NT2/D1 (cell line): ENCODE results near the gene TMEM244.

Source experiments
- DNase-seq: peaks from one replicate; pipeline ENCODE4 v3.0.0-alpha.2; 2011; ENCODE audit warnings: low read depth, low spot score
- H3K27me3 ChIP-seq: 2 replicates; pipeline ENCODE4 v1.6.0; 2011; ENCODE audit warnings: mild to moderate bottlenecking; ENCODE audit not compliant: insufficient read length, insufficient read depth
- H3K36me3 ChIP-seq: 2 replicates; pipeline ENCODE4 v1.6.1; 2011; ENCODE audit warnings: mild to moderate bottlenecking, low read length, mixed read lengths; ENCODE audit not compliant: insufficient read depth, insufficient read length
- H3K4me1 ChIP-seq: 2 replicates; pipeline ENCODE4 v1.5.1; 2011; ENCODE audit not compliant: insufficient read depth, insufficient read length
- H3K4me3 ChIP-seq: 2 replicates; pipeline ENCODE4 v1.5.1; 2011; ENCODE audit warnings: low read depth; ENCODE audit not compliant: insufficient read length
- H3K9ac ChIP-seq: 2 replicates; pipeline ENCODE4 v1.6.0; 2011; ENCODE audit warnings: low read depth; ENCODE audit not compliant: insufficient read length
- H3K9me3 ChIP-seq: 2 replicates; pipeline ENCODE4 v1.5.1; 2011; ENCODE audit warnings: mild to moderate bottlenecking, low read length; ENCODE audit not compliant: insufficient read depth
- SUZ12 ChIP-seq: IDR thresholded peaks from 2 replicates; pipeline ENCODE4 v1.6.1; 2011; ENCODE audit not compliant: insufficient read length, insufficient read depth; ENCODE audit errors: extremely low read depth
- YY1 ChIP-seq: IDR thresholded peaks from 2 replicates; pipeline ENCODE4 v1.6.1; 2011; ENCODE audit not compliant: insufficient read length, insufficient read depth
- ZNF274 ChIP-seq: IDR thresholded peaks from 2 replicates; pipeline ENCODE4 v1.6.1; 2011; ENCODE audit warnings: mild to moderate bottlenecking, low read depth, low read length

TMEM244 gene

DNA sequence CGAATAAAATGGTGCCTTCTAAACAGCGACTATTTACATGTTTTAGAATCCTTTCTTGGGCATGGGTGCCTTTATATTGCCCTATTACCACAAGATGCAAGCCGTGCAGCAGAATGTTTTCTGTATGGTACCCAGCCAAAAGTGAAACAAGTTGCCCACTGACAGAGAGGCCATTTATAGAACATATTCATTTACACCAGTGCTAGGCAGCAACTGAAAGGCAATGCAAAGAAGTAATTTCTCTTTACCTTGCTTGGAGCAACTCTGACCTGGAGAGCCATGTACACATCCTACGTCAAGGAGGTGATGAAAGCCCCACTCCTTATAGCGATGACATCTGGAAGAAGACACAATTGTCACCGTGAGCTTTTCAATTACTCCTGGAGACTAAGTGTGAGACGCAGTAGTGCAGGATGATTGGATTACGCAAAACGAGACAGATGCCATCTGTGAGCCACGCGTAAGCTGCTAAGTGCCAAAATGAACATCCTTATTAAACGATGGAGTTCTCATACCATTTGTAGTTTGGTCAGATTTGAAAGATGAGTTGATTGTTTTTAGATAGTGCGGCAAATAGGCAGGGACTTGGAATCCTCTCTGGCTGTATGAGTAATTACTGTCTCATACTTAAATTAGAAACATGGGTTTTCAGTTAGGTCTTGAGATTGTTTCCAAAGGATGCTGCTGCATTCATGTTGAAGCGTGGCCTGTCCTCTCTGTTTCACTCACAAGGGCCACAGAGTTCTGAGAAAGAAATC is at the start of gene TMEM244:
Gene TMEM244 (minus strand): TSS at position 408 of the 758 bp plus-strand sequence. CDS start 127 bp downstream, at position 281.
- DNase-seq, result no peak
- no peak within 1 kb of the TSS for H3K4me3 ChIP-seq
- no peaks in the 10 kb centered on the region for H3K27me3 ChIP-seq
- peaks cover 11% of the 10 kb centered on the region for H3K9me3 ChIP-seq
- no peaks in the 10 kb centered on the region for H3K36me3 ChIP-seq
- TF ChIP-seq ZNF274 (no peak), YY1 (no peak), SUZ12 (no peak)
- no peaks in the 10 kb centered on the region for H3K4me1 ChIP-seq
- no peak within 1 kb of the TSS for H3K9ac ChIP-seq

DNA sequence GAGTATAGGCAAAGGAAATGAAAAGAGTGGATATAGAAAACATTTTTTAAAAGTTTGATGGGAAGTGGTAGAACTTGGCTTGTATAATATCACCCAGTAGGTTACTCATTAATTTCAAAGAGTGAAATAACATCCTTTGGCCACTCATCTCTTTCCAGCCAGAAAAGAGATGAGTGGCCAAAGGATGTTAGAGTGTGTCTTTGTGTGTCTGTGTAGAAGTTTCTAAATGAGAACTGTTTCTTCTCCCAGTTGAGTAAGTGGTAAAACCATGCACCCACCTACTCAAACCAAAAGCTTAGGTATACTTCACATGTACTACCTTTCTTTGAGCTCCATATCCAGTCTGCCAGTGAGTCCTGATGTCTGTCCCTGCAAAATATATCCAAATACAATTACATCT is 47.7 kb upstream of the TMEM244 start:
- no peak for DNase-seq
- H3K9ac ChIP-seq, result no peak overlapping the region
- H3K27me3 ChIP-seq, result no peaks in the 10 kb centered on the region
- H3K36me3 ChIP-seq, result no peaks in the 10 kb centered on the region
- no peak overlapping the region for H3K4me3 ChIP-seq
- TF ChIP-seq ZNF274 (no peak), YY1 (no peak), SUZ12 (no peak)
- no peaks in the 10 kb centered on the region for H3K4me1 ChIP-seq
- H3K9me3 ChIP-seq, result no peaks in the 10 kb centered on the region

DNA sequence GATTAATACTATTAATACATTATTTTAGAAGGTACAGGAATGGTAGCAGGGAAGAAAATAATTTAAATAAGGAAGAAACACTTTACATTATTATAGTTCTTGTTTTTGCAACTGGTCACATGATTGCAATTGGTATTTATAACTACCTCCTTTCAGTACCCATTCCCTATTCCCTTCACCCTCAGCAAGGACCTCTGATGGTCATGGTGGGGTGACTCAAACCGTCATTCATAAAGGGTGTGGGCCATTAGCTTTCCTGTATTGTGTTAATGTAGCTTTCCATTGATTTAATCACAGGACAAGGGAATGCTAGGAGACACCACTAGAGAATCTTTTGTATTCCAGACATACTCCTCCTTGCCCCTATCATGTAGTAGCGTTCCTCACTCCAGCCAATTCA is 47.2 kb upstream of the TMEM244 start:
- H3K36me3 ChIP-seq, result no peaks in the 10 kb centered on the region
- H3K9me3 ChIP-seq, result no peaks in the 10 kb centered on the region
- no peak for TF ChIP-seq YY1
- H3K9ac ChIP-seq, result no peak overlapping the region
- no peak overlapping the region for H3K4me3 ChIP-seq
- H3K27me3 ChIP-seq, result no peaks in the 10 kb centered on the region
- DNase-seq, result peak; percentile 5
- no peaks in the 10 kb centered on the region for H3K4me1 ChIP-seq

DNA sequence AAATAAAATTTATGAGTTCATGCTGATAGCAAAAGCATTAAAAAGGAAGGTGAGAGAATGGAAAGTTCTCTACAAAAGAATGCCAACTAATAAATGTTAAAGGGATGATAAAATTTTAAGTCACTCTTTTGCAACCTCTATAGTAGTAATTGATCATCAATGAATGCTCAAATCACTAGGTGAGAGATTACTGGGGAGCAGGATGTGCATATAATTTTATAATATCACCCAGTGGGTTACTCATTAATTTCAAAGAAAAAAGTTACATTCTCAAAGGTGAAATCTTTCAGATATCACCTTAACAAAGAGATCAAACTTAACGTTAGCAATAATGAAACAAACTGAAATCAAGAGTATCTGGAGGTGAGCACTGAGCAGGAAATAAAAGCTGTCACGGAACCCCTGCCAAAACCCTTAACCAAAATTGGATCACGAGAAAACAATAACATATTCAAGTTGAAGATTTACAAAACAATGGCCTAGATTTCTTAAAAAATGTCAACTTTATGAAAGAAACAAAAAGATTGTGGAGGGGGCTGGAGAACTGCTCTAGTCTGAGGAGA is 45.5 kb upstream of the TMEM244 start:
- no peak for DNase-seq

DNA sequence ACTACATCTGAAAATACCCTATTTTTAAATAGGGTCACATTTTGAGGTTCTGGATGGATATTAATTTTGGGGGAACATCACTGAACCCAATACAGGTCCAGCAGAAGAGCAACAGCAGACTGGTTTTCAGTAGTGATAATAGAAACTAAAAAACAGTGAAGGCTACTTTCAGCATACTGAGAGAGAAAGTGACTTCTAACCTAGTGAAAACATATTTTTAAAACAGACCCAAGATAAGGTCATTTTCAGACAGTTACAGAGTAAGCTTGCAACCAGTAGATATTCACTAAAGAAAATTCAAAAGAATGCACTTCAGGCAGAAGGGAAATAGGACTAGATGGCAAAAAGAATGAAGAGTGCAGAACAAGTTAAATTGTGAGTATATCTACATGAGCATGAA is 42.0 kb upstream of the TMEM244 start:
- H3K4me3 ChIP-seq, result no peak overlapping the region
- H3K36me3 ChIP-seq, result no peaks in the 10 kb centered on the region
- H3K4me1 ChIP-seq, result no peaks in the 10 kb centered on the region
- DNase-seq, result no peak
- H3K9me3 ChIP-seq, result no peaks in the 10 kb centered on the region
- H3K27me3 ChIP-seq, result no peaks in the 10 kb centered on the region
- H3K9ac ChIP-seq, result no peak overlapping the region
- TF ChIP-seq YY1 (no peak), SUZ12 (no peak), ZNF274 (no peak)

More for the DNA sequence above, 45.5 kb upstream of the TMEM244 start:
- Histone ChIP-seq H3K9me3 (no peaks in the 10 kb centered on the region), H3K4me3 (no peak overlapping the region), H3K4me1 (no peaks in the 10 kb centered on the region), H3K9ac (no peak overlapping the region), H3K36me3 (no peaks in the 10 kb centered on the region), H3K27me3 (no peaks in the 10 kb centered on the region)
- TF ChIP-seq ZNF274 (no peak), YY1 (no peak), SUZ12 (no peak)

GRCh38 chr6:129902681-129903080 is 41.6 kb upstream of the TMEM244 start:
- no peak for DNase-seq
- Histone ChIP-seq H3K36me3 (no peaks in the 10 kb centered on the region), H3K9ac (no peak overlapping the region), H3K4me3 (no peak overlapping the region), H3K27me3 (no peaks in the 10 kb centered on the region), H3K4me1 (no peaks in the 10 kb centered on the region), H3K9me3 (no peaks in the 10 kb centered on the region)
- TF ChIP-seq YY1, result no peak
- no peak for TF ChIP-seq SUZ12

GRCh38 chr6:129901910-129902309 is 40.8 kb upstream of the TMEM244 start:
- H3K9me3 ChIP-seq, result no peaks in the 10 kb centered on the region
- no peaks in the 10 kb centered on the region for H3K4me1 ChIP-seq
- no peaks in the 10 kb centered on the region for H3K36me3 ChIP-seq
- no peak for TF ChIP-seq SUZ12
- TF ChIP-seq YY1, result no peak
- no peak for TF ChIP-seq ZNF274
- H3K9ac ChIP-seq, result no peak overlapping the region
- DNase-seq, result no peak
- H3K4me3 ChIP-seq, result no peak overlapping the region
- H3K27me3 ChIP-seq, result no peaks in the 10 kb centered on the region
